ENCODE results near the gene GAS5.
"Not testable (repeated sequence)": the region's sequence is repeated elsewhere in the genome, so short reads cannot be mapped to it uniquely, and the experiment has no call there.

The GAS5 gene

DNA sequence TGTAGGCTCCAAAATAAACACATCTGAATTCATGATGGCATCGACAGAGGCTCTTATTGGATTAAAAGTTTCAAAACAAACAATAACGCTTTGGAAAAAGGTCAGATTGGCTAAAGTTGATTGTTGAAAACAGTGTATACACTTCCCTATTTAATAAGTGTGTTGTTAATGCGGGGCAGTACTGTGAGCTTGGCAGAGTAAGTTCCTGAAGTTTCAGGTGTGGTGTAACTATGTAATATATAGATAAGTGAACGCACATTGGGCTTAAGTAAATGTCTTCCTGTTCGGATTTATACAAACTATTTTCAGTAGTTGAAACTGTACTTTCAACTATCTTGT lies 1.2 kb upstream of the GAS5 start:
- no peak for DNase-seq (ENCODE audit: low spot score)

DNA sequence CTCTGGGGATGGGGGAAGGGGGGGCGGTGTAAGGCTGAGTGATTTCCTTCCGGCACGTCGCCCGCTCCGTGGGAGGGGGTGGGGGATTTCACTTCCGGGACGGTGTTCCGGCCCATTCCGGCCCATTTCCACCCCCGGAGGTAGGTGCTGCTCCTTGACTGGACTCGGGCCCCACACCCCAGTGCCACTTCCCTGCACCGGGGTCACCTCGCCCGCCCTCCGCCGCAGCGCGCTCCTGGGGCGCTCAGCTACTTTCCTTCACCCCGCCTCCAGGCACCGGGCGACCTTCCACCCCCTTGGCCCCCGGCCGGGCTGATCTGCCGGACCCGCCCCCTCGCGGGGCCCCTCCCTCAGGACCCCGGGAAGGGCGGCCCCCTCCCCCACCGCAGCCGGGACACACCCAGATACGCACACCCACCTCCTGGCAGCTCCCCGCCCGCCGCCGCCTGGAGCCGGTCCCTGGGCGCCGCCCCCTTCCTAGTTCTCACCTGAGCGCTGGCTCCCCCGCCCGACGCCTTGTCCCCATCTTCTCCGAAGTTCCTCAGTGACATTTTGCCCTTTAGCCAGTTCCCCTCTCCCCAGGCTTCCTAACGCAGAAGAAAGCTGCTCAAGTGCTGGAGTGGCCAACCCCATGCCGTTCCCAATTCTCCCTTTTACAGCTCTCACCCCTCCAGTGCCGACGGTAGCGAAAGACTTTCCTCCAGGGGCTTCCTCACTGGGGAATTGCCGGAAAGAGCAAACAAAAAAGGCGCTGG lies 654 bp upstream of the GAS5 start, which contains the start of gene ZBTB37:
Gene ZBTB37 (plus strand): TSS at position 115 of the 755 bp plus-strand sequence. CDS start 1,846 bp downstream, outside the sequence.
- DNase-seq (ENCODE audit: low spot score), result peak; percentile 95

- DNase-seq (ENCODE audit: low spot score), result no peak
Measured at GRCh38 chr1:173867141-173867752, 542 bp downstream of the GAS5 start.

DNA sequence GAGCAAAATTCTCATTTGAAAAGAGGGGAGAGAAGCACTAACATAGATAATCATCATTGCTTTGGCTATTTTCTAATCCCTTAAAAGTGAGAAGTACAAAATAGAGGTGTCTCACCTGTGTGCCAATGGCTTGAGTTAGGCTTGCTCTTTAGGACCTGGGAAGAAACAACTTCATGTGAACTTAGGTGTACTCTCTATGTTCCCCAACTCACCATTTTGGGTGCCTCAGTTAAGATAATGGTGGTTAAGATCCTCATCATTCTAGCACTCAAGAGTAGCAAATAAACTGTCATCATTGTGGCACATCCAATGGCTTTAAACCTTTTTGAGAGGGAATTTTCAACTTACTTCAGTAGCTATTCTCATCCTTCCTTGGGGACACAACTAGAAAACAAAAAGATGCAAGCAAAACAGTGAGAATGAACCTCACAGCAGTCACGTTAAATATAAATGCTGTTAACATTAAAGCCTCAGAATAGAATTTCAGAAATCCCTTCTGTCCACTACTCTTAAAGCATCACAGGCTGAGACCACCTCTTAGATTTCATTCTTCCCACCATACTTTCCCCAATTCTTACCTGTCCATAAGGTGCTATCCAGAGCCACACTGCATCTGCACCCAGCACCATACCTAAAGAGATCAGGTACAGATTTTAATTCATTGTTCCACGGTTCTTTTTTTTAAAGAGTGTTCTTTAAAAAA lies 1.2 kb downstream of the GAS5 start:
- no peak for DNase-seq (ENCODE audit: low spot score)

DNA sequence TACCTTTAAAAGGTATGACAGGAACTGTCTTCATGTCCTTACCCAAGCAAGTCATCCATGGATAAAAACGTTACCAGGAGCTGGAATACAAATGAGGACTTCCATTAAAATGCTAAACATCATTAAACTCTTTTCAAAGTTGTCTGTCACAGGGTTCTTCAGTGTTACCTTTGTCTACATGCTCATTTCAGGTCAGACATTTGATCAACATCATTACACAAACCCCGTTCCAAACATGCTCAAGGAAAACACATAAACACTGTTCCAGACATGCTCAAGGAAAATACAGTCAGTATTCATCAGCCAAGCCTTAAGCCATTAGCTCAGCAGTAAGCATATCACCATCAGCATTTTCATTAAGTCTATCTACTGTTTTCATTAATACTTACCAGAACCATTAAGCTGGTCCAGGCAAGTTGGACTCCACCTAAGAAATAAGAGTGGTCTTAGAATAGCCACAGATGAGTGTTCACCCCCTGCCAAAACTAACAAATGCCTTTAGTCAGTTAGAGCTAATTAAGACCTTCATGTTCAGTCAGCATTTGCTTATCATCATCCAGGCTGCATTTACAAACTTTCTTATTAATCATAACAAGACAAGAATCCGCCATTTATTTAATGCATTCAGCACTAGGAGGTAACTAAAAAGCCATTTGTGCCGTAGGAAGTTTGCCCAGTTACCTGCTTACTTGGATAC lies 2.2 kb downstream of the GAS5 start:
- no peak for DNase-seq (ENCODE audit: low spot score)

GRCh38 chr1:173864179-173864867 lies 3.5 kb downstream of the GAS5 start:
- DNase-seq (ENCODE audit: low spot score), result peak; percentile 35

- no peak for DNase-seq (ENCODE audit: low spot score)
Measured at GRCh38 chr1:173863224-173864161, 4.3 kb downstream of the GAS5 start.

DNA sequence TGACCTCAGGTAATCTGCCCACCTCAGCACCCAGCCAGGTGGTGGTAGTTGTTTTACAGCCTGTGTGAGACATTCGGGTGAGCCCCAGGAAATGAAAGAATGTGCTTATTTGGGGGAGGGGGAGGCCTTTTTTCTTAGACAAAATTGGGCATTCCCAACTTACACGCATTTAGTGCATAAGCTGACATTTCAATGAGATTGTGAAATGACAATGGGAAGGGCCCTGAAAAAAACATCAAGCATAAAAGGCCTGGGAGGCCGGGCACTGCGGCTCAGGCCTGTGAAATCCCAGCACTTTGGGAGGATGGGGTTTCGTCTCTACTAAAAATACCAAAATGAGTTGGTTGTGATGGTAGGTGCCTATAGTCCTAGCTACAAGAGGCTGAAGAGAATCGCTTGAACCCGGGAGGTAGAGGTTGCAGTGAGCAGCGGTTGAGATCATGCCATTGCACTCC lies 5.0 kb downstream of the GAS5 start:
- no peak for DNase-seq (ENCODE audit: low spot score)

GRCh38 chr1:173862146-173862768 lies 5.5 kb downstream of the GAS5 start:
- not testable (repeated sequence) for DNase-seq (ENCODE audit: low spot score)

- no peak for DNase-seq (ENCODE audit: low spot score)
Measured at GRCh38 chr1:173861731-173862145, 6.1 kb downstream of the GAS5 start.

GRCh38 chr1:173860065-173860464 lies 7.7 kb downstream of the GAS5 start:
- DNase-seq (ENCODE audit: low spot score), result no peak

- DNase-seq (ENCODE audit: low spot score), result not testable (repeated sequence)
Measured at GRCh38 chr1:173859547-173859946, 8.2 kb downstream of the GAS5 start.

- no peak for DNase-seq (ENCODE audit: low spot score)
Measured at GRCh38 chr1:173857363-173857917, 10.3 kb downstream of the GAS5 start.

GRCh38 chr1:173856903-173857302 lies 10.9 kb downstream of the GAS5 start:
- DNase-seq (ENCODE audit: low spot score), result no peak

DNA sequence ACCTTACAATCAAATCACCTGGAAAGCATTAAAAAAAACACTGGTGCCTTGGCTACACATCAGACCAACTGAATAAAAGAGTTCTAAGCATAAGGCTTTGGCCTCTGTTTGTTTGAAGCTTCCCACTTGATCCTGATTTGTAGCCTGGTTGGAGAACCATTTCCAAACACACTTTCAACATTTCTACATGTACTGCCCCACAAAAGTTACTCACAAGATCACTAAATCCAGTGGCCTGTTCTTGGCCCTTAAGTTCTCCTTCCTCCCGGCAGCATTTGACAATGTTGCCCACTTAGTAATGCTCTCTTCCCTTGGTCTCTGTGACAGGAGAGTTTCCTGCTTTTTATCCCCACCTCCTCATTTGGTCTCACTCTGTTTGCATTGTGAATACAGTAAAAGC lies 11.8 kb downstream of the GAS5 start:
- no peak for DNase-seq (ENCODE audit: low spot score)

DNA sequence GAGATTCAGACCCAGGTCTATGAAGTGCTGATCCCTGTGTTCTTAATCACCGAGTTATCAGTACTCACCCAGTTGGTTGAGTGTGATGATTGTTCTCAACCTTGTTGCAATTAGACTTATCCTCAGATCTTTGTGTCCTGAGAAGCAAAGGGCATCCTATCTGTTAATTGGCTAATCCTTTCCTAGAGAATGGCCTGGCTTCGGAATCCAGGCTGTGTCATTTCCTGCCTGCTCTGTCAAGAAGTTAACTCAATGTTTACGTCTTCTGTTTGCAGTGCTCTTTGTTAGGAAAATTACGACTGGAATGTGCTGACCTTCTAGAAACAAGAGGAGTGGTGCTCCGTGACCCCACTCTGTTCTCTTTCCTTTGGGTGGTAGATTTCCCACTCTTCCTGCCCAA lies 14.7 kb downstream of the GAS5 start:
- no peak for DNase-seq (ENCODE audit: low spot score)

DNA sequence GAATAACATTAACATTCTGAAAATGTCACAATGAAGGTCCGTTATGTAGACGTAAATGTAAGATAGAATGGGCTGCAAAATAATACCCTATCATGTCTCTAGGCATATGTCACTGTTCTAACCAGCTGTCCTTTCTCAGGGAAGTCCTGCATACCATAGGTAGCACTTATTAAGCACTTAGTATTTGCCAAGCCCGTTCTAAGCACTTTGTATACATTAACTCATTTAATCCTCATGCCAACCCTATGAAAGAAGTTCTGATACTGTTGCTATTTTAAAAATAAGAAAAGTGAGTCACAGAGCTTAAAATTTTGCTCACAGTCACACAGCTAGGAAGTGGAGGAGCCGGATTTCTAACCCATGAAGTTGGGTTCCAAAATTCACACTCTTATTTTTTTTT lies 15.7 kb downstream of the GAS5 start:
- DNase-seq (ENCODE audit: low spot score), result no peak

DNA sequence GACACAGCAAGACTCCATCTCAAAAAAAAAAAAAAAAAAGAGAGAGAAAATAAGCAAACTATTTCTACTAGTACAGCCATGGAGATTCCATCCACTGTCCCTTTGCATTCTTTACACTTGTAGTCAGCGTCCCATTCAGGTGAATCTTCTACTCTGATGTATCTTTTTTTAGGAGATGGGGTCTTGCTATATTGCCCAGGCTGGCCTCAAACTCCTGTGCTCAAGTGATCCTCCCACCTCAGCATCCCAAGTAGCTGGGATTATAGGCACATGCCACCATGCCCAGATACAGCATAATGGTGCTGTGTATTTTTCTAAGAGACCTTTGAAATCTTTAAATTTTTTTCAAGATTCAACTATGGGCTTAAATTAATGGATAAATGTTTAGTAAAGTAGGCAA lies 35.0 kb downstream of the GAS5 start:
- DNase-seq (ENCODE audit: low spot score), result no peak

GRCh38 chr1:173827611-173828010 lies 40.2 kb downstream of the GAS5 start:
- DNase-seq (ENCODE audit: low spot score), result no peak

All from CD4-positive, alpha-beta T cell treated with Interleukin-15 for 4 hours (primary cell).